Measurements from ENCODE around the gene ADAMTS2.

The ADAMTS2 gene

DNA sequence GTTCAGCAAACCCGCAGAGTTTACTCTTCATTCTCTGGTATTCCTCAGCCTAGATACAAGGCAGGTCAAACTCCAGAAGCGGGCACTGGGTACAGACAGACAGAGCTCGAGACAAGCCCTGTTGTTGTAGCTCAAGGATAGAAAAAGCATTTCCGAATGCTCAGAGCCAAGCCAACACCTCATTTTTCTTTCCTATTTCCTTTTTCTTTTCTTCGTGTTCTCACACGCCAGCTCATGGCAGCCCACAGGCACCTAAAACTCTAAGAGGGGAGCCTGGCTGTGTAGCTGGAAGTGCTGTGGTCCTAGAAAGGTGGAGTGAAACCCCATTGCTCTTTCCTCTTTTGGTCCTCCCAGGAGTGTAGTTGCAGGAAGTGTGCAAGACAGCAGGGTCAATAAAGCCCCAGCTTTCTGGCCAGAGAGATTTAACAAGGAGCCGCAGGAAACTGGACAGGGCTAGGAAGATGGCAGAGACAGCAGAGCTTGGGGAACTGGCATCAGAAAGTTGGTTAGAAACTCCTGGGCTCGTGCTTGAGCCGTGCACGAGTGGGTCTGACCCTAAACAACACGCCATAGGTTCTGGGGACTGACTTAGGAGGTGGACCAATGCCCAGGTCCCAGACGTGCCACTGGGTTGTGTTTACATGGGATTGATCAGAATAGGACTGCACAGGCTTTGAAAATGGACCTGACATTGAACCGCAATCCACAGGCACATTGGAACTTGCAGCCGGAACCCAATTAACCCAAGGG is 41.6 kb downstream of the ADAMTS2 start:
- Mint-ChIP-seq H3K27me3 (no peaks in the 10 kb centered on the region), H3K9me3 (peaks cover 0 to 48% of the 10 kb centered on the region in 2 donors), H3K4me1 (no peaks in the 10 kb centered on the region), H3K4me3 (no peak overlapping the region), H3K27ac (no peak overlapping the region)
- ATAC-seq (no peak), DNase-seq (no peak)

DNA sequence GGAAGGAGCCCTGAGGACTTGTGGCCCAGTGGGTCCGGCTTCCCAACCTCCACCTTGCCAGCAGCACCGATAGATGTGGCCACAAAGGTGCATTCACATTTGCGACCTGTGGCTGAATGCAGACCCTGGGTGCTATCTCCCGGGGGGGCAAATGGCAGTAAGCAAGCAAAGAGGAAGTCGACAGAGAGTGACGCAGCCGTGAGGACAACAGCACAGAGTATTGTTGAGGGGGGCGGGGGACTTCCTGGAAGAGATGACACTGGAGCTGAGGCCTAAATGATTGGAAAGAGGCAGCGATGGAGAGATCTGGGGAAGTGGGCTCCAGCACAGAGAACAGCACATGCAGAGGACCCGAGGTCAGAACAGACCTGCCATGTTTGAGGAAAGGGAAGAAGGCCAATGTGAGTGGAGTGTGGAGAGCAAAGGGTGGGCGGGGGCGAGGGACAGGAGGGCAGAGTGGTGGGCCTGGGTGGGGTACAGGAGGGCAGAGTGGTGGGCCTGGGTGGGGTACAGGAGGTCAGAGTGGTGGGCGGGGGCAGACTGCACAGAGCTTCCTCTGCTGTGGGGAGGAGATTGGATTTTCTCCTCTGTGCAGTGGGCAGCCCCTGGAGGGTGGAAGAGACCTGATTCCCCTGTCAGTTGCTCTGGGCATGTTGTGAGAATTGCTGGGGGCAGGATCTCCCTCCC is 42.6 kb downstream of the ADAMTS2 start:
- Mint-ChIP-seq H3K4me3 (no peak overlapping the region), H3K27me3 (no peaks in the 10 kb centered on the region), H3K27ac (peak overlapping the region in 1 of 2 donors; percentile 45), H3K4me1 (no peaks in the 10 kb centered on the region), H3K9me3 (peaks cover 0 to 51% of the 10 kb centered on the region in 2 donors)
- DNase-seq (no peak), ATAC-seq (no peak)

DNA sequence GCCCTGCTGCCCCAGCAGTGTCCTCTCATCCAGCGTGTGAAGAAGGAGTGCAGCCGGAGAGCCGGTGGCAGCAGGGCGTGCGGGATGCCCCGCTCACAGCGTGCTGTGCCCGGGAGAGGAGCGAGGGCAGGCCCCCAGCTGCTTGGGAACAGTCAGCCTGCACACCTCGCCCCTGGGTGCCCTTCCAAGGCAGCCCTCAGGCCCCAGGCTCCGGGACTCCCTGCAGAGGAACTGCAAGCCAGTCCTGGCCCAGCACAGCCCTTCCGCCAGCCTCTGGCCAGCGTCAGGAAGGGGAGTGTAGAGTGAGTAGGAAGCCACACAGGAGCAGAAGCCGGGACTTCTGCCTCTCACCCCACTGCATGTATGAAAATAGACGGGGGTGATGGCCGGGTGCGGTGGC is 43.5 kb downstream of the ADAMTS2 start:
- Mint-ChIP-seq H3K9me3 (peaks cover 0 to 46% of the 10 kb centered on the region in 2 donors), H3K4me1 (no peaks in the 10 kb centered on the region), H3K4me3 (no peak overlapping the region), H3K27ac (no peak overlapping the region), H3K27me3 (no peaks in the 10 kb centered on the region)
- DNase-seq (no peak), ATAC-seq (no peak)

DNA sequence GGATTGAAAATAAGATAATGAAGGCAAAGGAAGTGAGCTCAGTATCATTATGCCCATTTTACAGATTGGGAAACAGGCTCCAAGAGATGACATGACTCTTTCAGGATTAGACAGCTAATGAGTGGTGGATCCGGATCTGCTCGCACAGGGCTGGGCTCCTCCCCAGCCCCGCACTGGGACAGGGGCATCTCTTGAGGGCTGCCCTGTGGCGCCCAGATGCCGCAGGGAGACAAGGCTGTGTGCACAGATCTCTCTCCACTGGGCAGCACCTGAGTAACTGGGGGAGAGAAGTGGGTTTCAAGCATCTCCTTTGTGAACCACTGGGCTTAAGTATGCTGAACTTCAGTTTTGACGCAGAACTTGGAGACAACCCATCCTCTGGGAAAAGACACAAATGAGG is 43.9 kb downstream of the ADAMTS2 start:
- H3K27me3 Mint-ChIP-seq: no peaks in the 10 kb centered on the region
- no peaks in the 10 kb centered on the region for H3K4me1 Mint-ChIP-seq
- DNase-seq (no peak), ATAC-seq (no peak)
- H3K27ac Mint-ChIP-seq: no peak overlapping the region
- no peak overlapping the region for H3K4me3 Mint-ChIP-seq
- H3K9me3 Mint-ChIP-seq: peaks cover 0 to 42% of the 10 kb centered on the region in 2 donors

DNA sequence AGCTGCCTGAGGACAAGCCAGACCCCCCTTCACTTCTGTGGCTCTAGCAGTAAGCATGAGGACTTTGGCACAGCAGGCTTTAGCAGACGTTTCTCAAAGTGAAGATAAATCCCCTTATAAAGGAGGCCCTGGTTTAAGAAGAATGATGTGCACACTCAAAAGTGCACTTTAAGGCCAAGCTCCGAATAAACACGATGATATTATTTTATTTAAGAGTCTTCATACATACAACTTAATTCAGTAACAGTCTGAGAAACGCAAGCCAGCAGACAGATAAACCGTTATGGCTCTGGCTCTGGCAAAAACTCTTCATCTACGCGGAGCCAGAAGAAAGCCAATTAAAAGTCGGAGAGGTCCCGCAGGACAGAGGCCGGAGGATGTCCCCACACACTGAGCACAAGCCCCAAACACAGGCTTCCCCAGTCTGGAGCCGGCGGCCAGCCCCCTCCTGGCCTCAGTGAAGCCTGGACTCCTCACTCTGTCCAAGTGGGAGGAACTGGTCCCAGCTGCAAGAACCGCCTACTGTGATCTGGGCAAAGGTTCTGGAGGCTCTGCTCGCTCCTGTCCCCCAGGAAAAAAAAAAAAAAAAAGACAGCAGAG is 44.6 kb downstream of the ADAMTS2 start:
- ATAC-seq (no peak), DNase-seq (no peak)
- Mint-ChIP-seq H3K9me3 (peaks cover 0 to 37% of the 10 kb centered on the region in 2 donors), H3K27ac (no peak overlapping the region), H3K4me1 (no peaks in the 10 kb centered on the region), H3K4me3 (no peak overlapping the region), H3K27me3 (peaks cover 4% of the 10 kb centered on the region)

DNA sequence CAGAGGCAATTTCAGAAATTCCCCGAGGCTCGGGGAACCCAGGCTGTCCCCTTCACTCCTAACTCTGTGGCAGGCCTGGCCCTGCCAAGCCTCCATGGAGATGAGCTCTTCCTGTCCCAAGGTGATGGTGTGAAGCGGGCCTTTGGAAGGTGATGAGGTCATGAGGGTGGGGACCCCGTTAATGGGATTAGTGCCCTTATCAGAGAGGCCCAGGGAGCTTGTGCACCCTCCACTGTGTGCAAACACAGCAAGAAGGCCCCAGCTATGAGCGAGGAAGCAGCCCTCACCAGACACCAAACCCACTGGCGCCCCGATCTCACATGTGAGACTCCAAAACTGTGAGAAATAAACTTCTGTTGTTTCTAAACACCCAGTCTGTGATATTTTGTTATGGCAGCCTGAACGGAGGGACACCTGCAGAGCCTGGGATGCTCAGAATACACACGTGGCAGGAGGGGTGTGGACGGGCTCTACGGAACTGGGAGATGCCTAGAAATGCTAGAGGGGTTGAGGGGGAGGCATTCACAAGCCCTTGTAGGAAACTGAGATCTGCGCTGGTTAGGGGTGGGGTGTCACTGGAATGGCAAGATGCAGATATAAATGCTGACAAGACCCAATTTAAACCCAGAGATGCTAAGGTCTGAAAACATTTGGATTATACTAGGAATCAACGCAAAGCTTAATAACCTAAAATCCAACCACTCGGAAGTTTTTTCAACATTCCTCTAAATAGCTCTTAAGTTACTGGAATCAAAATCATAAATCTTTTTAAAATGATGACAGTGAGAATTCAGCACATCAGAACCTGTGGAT is 46.9 kb downstream of the ADAMTS2 start:
- Mint-ChIP-seq H3K27me3 (peaks cover 8% of the 10 kb centered on the region), H3K4me1 (no peaks in the 10 kb centered on the region), H3K27ac (no peak overlapping the region), H3K9me3 (peaks cover 0 to 19% of the 10 kb centered on the region in 2 donors), H3K4me3 (no peak overlapping the region)
- DNase-seq (no peak), ATAC-seq (no peak)

DNA sequence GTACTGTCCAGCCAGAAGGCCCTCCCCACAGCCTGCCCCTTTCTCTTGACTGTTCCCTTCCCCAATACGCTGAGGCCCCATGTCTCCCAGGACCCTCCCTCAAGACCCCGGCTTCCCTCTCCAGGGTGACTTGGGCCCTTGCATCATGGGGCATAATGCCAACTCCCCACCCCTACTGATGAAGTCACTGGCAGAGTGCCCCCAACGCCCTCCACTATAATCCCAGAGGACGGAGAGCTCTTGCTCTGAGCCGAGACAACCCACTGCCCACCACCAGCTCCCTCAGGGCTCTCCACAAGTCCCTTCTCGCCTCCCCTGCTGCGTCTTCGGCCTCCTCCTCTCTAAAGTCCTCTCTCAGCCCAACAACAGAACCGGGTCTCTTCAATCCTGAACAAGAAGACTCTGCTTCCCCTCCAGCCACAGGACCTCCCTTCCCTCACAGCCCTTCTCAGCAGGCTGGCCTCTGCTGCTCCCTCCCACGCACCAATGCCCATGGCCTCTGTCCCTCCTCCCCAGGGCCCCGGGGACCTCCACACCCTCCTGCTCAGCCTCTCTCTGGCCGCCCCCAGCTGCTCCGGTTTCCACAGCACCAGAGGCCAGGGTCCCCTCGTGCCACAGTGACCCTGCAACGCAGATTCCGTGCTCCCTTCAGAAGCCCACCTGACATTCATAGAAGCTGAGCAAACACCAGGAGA is 47.6 kb downstream of the ADAMTS2 start:
- Mint-ChIP-seq H3K27ac (peak overlapping the region in 1 of 2 donors; percentile 74), H3K4me1 (no peaks in the 10 kb centered on the region), H3K27me3 (peaks cover 8% of the 10 kb centered on the region)

DNA sequence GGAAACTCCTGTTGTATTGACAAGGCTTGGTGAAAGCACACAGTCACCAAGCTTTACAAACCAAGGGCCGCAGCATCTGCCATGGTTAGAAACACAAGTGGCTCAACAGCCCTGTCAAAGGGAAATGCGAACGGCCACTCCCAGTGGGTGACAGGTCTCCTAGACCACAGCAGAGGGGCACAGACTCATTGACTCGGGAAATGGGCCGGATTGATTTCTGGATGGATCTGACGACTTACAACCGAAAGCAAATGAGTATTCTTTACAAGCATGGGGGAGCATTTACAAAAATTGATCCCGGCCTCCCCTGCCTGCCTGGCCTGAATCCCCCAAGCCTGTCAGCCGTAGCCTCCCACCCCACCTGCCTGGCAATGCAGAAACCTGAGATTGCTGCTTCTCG is 48.2 kb downstream of the ADAMTS2 start:
- ATAC-seq: no peak
- DNase-seq: no peak
- H3K4me3 Mint-ChIP-seq: no peak overlapping the region
- H3K27me3 Mint-ChIP-seq: peaks cover 8% of the 10 kb centered on the region
- H3K4me1 Mint-ChIP-seq: no peaks in the 10 kb centered on the region
- H3K27ac Mint-ChIP-seq: no peak overlapping the region
- peaks cover 0 to 9% of the 10 kb centered on the region in 2 donors for H3K9me3 Mint-ChIP-seq

More for the DNA sequence above, 47.6 kb downstream of the ADAMTS2 start:
- DNase-seq (no peak), ATAC-seq (no peak)
- Mint-ChIP-seq H3K4me3 (no peak overlapping the region), H3K9me3 (peaks cover 0 to 14% of the 10 kb centered on the region in 2 donors)

DNA sequence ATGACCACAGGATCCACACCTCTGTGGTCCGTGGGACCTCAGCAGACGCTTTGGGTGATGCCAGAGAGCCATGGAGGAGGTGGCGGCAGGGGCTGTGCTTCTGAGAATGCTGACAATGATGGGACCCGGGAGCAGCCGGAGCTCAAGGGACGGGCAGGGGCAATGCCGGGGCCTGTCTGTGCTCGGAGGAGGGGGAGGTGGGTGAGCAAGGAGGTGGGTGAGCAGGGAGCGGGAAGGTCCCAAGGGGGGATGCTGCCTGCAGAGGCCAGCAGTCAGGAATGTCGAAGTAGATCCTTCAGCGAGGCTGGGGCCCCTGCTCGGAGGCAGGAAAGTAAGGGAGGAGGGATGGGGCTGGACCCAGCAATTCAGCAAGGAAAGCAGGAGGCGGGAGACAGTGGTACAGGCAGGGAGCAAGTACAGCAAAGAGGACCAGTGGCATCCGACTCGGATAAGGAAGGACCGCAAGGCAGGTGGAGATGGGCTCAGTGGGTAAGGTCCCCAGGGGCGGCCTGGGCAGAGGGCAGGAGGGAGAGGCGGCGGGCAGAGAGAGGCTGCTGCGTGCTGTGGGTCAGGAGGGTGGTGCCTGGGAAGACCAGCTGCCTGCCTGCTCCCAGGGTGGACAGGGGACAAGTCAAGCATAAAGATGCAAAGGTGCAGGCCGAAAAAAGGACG is 49.0 kb downstream of the ADAMTS2 start:
- Mint-ChIP-seq H3K4me1 (no peaks in the 10 kb centered on the region), H3K4me3 (no peak overlapping the region), H3K27me3 (peaks cover 8% of the 10 kb centered on the region), H3K27ac (no peak overlapping the region), H3K9me3 (peaks cover 0 to 9% of the 10 kb centered on the region in 2 donors)
- no peak for DNase-seq
- ATAC-seq: no peak

DNA sequence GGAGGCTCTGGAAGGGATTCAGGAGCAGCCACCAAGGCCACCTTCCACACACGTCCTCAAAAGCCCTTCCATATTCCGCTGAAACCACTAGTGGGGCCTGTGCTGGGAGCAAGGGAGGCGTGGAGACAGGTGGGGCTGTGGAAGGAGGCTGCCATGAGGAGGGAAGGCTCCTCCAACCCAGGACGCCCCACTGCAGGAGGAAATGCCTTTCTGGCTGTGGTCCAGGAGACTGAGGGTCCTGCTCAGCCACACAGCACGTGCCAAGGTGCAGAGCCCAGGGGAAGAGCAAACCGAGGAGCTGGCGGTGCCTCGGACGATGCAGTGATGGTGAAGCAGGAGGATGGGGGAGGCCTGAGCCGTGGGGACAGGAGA is 49.5 kb downstream of the ADAMTS2 start:
- no peak for ATAC-seq
- H3K27ac Mint-ChIP-seq: no peak overlapping the region
- H3K9me3 Mint-ChIP-seq: peaks cover 0 to 9% of the 10 kb centered on the region in 2 donors
- H3K4me3 Mint-ChIP-seq: no peak overlapping the region
- H3K27me3 Mint-ChIP-seq: peaks cover 8% of the 10 kb centered on the region
- DNase-seq: no peak
- H3K4me1 Mint-ChIP-seq: no peaks in the 10 kb centered on the region

DNA sequence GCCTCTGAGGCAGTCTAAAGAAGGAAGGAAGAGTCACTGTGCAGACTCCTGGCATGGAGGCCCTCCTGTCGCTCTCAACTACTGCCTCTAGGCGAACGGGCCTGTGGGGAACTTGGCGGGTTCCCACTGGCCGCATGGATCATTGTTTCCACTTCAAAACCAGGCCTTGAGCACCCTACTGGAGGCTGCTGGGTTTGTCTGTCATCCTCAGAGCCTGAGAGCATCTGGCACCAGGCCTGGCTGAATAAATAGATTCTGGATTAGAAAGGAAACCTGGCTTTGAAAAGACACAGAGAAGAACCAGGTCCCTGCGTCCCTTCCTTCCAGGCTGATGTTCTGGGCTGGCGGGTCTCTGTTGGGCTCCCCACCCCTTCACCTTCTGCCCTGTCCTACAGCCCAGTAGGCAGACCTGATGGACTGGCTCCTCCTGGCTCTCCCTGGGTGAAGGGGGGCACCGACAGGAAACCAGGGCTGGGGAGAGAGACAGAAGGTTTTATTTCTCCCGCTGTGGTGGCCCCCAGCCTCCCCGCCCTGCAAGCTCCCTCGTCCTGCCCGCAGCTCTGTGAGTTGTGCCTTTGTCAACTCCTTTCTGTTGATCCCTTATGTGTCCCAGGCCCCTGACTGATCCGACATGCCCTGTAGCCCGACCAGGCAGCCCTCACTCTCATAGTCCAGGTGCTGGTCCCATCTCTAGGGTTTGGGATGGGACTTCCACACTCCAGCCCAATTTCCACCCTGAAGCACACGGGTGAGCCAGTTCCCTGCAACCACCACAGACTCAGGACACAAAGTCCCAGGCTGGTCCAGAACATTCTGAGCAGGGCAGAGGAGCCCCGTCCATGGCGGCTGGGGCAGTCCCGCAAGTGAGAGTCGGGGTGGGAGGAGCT is 50.1 kb downstream of the ADAMTS2 start:
- DNase-seq (no peak), ATAC-seq (no peak)
- Mint-ChIP-seq H3K4me1 (no peaks in the 10 kb centered on the region), H3K4me3 (no peak overlapping the region), H3K27me3 (peaks cover 8% of the 10 kb centered on the region), H3K27ac (no peak overlapping the region), H3K9me3 (peaks cover 0 to 9% of the 10 kb centered on the region in 2 donors)

DNA sequence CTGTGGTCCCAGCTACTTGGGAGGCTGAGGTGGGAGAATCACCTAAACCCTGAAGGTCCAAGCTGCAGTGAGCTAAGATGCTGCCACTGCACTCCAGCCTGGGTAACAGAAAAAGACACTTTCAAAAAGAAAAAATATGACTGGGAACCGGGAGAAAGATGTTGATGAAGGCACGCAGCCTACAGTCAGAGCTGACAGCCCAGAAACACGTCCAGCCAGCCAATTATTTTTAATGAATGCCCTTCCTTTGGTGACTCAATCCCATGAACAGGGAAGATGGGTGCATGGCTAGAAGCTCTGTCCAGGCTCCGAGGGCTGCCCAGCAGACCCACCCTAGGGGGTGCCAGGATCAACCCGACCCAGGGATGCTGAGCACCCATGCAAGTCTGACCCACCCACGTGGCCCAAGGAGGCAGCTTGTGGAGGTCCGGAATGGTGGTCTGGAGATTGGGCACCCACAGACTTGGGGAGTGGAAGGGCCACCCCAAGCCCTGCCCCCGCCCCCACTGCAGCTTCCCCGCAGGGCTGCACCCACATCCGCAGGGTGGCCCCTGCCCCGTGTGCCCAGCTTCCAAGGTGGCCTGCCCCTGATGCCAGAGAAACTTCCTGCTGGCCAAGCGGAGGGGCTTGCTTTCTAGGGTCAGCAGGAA is 51.0 kb downstream of the ADAMTS2 start:
- H3K27ac Mint-ChIP-seq: no peak overlapping the region
- ATAC-seq (no peak), DNase-seq (no peak)

More for the DNA sequence above, 51.0 kb downstream of the ADAMTS2 start:
- H3K27me3 Mint-ChIP-seq: peaks cover 8% of the 10 kb centered on the region
- no peak overlapping the region for H3K4me3 Mint-ChIP-seq
- no peaks in the 10 kb centered on the region for H3K4me1 Mint-ChIP-seq
- peaks cover 0 to 9% of the 10 kb centered on the region in 2 donors for H3K9me3 Mint-ChIP-seq
